B cell (primary cell): ENCODE measurements around the gene WRAP73. TPM values are rescaled to one million over a fixed set of nuclear protein-coding genes. Genes with fewer than 3 reads are reported as not detected.

Experiments
- ATAC-seq: fragments of 200-7000 bp; cut with Tn5 transposase; one replicate; pipeline ENCODE4 v1.10.0; 2021; ENCODE audit warnings: low read depth, mild to moderate bottlenecking, moderate number of reproducible peaks, moderate library complexity
- CTCF ChIA-PET: fragments of 350-600 bp; sonication (Branson Sonifier 250); formaldehyde crosslinking; loops from one replicate; lab custom pipeline; 2021; ENCODE audit warnings: antibody characterized with exemption, inconsistent platforms; lab: Charles Lee
- POLR2A ChIA-PET: fragments of 350-600 bp; sonication (Branson Sonifier 250); formaldehyde crosslinking; loops from one replicate; lab custom pipeline; 2021; ENCODE audit warnings: antibody characterized with exemption; lab: Charles Lee
- DNase-seq: peaks from one replicate; pipeline ENCODE4 v3.0.0; 2013
- H2AFZ ChIP-seq: 2 replicates; pipeline ENCODE4 v1.6.1; 2012; ENCODE audit warnings: mild to moderate bottlenecking, low read depth, low read length; ENCODE audit not compliant: insufficient read depth, poor library complexity, severe bottlenecking
- H3K27ac ChIP-seq, 2 donors: 1 replicate in 1 of 2; 2 replicates in 1 of 2; pipeline ENCODE4 v1.5.1; 2012 to 2013; ENCODE audit warnings: low read length in 2 of 2, mild to moderate bottlenecking in 2 of 2, moderate library complexity in 1 of 2
- H3K27me3 ChIP-seq, 4 experiments: fragments of 200-600 bp in 1 of 4; sonication (generic) in 1 of 4; replicated peaks in 1 of 4; 1 replicate in 2 of 4; 2 replicates in 2 of 4; pipeline versions ENCODE4 v1.6.1 to v1.7.0; 2013 to 2016; ENCODE audit warnings: low read length in 3 of 4, mild to moderate bottlenecking in 2 of 4, mixed read lengths in 1 of 4, moderate library complexity in 1 of 4; ENCODE audit not compliant: insufficient read depth in 4 of 4, control insufficient read depth in 3 of 4; ENCODE audit errors: control extremely low read depth in 1 of 4
- H3K36me3 ChIP-seq, 2 experiments: replicated peaks in 1 of 2; 1 replicate in 1 of 2; 2 replicates in 1 of 2; pipeline versions ENCODE4 v1.6.1 to v1.7.1; 2013; ENCODE audit warnings: low read length in 1 of 2; ENCODE audit not compliant: insufficient read depth in 2 of 2, control insufficient read depth in 1 of 2; ENCODE audit errors: control extremely low read depth in 1 of 2, extremely low read depth in 1 of 2
- H3K4me1 ChIP-seq, 2 donors: fragments of 200-600 bp in 1 of 2; sonication (generic) in 1 of 2; 1 replicate in 1 of 2; 2 replicates in 1 of 2; pipeline versions ENCODE4 v1.5.1 to v1.6.1; 2013 to 2017; ENCODE audit warnings: low read length in 2 of 2; ENCODE audit not compliant: control insufficient read depth in 2 of 2, insufficient read depth in 2 of 2
- H3K4me2 ChIP-seq: replicated peaks from 2 replicates; pipeline ENCODE3; 2012; ENCODE audit warnings: mild to moderate bottlenecking, low read depth, low read length; ENCODE audit not compliant: poor library complexity, severe bottlenecking
- H3K4me3 ChIP-seq, 5 experiments: fragments of 200-600 bp in 1 of 5; sonication (generic) in 1 of 5; 1 replicate in 3 of 5; 2 replicates in 2 of 5; pipeline versions ENCODE4 v1.5.1 to v1.7.0; 2011 to 2016; ENCODE audit warnings: low read length in 4 of 5, mild to moderate bottlenecking in 4 of 5, low read depth in 2 of 5, control low read depth in 1 of 5, moderate library complexity in 1 of 5; ENCODE audit not compliant: insufficient read depth in 1 of 5; ENCODE audit errors: control extremely low read depth in 1 of 5, extremely low read depth in 1 of 5
- H3K79me2 ChIP-seq: fragments of 200-600 bp; sonication (generic); one replicate; pipeline ENCODE4 v1.6.0; 2016; ENCODE audit warnings: low read length; ENCODE audit not compliant: control insufficient read depth, insufficient read depth
- H3K9ac ChIP-seq: fragments of 200-600 bp; sonication (generic); 2 replicates; pipeline ENCODE4 v1.6.1; 2017; ENCODE audit warnings: mild to moderate bottlenecking, low read length, moderate library complexity
- H3K9me3 ChIP-seq, 3 donors: one replicate each; pipeline versions ENCODE4 v1.6.1 to v1.7.1; 2013; ENCODE audit warnings: low read length in 2 of 3; ENCODE audit not compliant: control insufficient read depth in 2 of 3, insufficient read depth in 1 of 3; ENCODE audit errors: control extremely low read depth in 1 of 3
- H4K20me1 ChIP-seq: 2 replicates; pipeline ENCODE4 v1.6.0; 2012; ENCODE audit warnings: mild to moderate bottlenecking, low read length; ENCODE audit not compliant: insufficient read depth, control insufficient read depth, poor library complexity, severe bottlenecking
- H3K27ac Mint-ChIP-seq: one replicate; pipeline ENCODE4 v1.8.0; 2021; ENCODE audit warnings: mixed read lengths
- H3K27me3 Mint-ChIP-seq: one replicate; pipeline ENCODE4 v1.8.0; 2021; ENCODE audit warnings: mixed read lengths
- H3K4me1 Mint-ChIP-seq: one replicate; pipeline ENCODE4 v1.8.0; 2021; ENCODE audit warnings: mixed read lengths
- H3K4me3 Mint-ChIP-seq: one replicate; pipeline ENCODE4 v1.8.0; 2021; ENCODE audit warnings: mixed read lengths
- H3K9me3 Mint-ChIP-seq: one replicate; pipeline ENCODE4 v1.8.0; 2022; ENCODE audit warnings: mixed read lengths; ENCODE audit not compliant: insufficient read depth
- CTCF ChIP-seq: fragments of 200-600 bp; IDR thresholded peaks from one replicate; pipeline ENCODE4 v1.8.0; 2022; ENCODE audit warnings: antibody characterized with exemption, mild to moderate bottlenecking
- EZH2 ChIP-seq: IDR thresholded peaks from 2 replicates; pipeline ENCODE4 v1.6.1; 2012; ENCODE audit warnings: borderline replicate concordance, low read depth, mild to moderate bottlenecking, moderate library complexity, low read length; ENCODE audit not compliant: insufficient read depth, poor library complexity, severe bottlenecking
- WGBS: methylation state at CpG from one replicate; pipeline ENCODE4 v1.1.5; 2013; ENCODE audit warnings: missing lambda C conversion rate; ENCODE audit not compliant: insufficient coverage; 5-methylcytosine and 5-hydroxymethylcytosine counted together
- intact Hi-C: fragments of 100-400 bp; cut with micrococcal nuclease; formaldehyde crosslinking; loops from one replicate; pipeline ENCODE4 v1.10.0; 2022
- polyA plus RNA-seq: library from polyadenylated mRNA; depleted of rRNA; stranded (reverse); fragments of >200 nt; gene quantifications from 2 replicates; pipeline ENCODE4 v1.2.3, GENCODE V29; 2012
- total RNA-seq, 2 donors: library from RNA; stranded (reverse); fragments of 120-200 nt in 1 of 2; gene quantifications; 1 replicate in 1 of 2; 2 replicates in 1 of 2; pipeline versions ENCODE4 v1.2.3 to v1.2.4, GENCODE V29; 2013 to 2022

Gene WRAP73
- total and polyA plus RNA-seq, 2 donors (not counting 1 experiment from before 2014, with no cell fraction given): 37.1 to 68.5 TPM

- WGBS: 33% methylated on average over 19 of the region's 21 CpGs
These were observed 28.6 kb upstream of the WRAP73 start for GRCh38 chr1:3678361-3679097.

More at GRCh38 chr1:3678361-3679097, 28.6 kb upstream of the WRAP73 start:
- Histone ChIP-seq H3K27ac (peak overlapping the region in 1 of 2 donors; percentile 32), H3K27me3 (peaks cover 0 to 3% (median 0%) of the 10 kb centered on the region in 4 experiments), H3K9ac (peak overlapping the region; percentile 22), H2AFZ (peak overlapping the region; percentile 17), H3K4me1 (peaks cover 42 to 70% of the 10 kb centered on the region in 2 donors), H3K4me2 (peak overlapping the region; percentile 78), H3K79me2 (no peaks in the 10 kb centered on the region), H3K4me3 (peak overlapping the region in 3 of 5 experiments; percentile 17 to 43 (median 22)), H3K9me3 (peaks cover 0 to 8% (median 0%) of the 10 kb centered on the region in 3 donors), H4K20me1 (no peaks in the 10 kb centered on the region), H3K36me3 (no peaks in the 10 kb centered on the region)
- peak overlapping the region; percentile 85 for H3K27ac Mint-ChIP-seq
- H3K4me1 Mint-ChIP-seq: peaks cover 63% of the 10 kb centered on the region
- ATAC-seq (no peak), DNase-seq (peak; percentile 45)
- POLR2A ChIA-PET: interaction anchor here (1.4 kb wide), 1 partner anchor 25 kb away, joined by 3 read pairs; no protein-coding TSS in a partner anchor
- CTCF ChIA-PET: interaction anchor here (0.9 to 2.1 kb wide), 3 partner anchors 11 to 29 kb away, joined by 3 to 20 read pairs (median 3); partner anchors contain the start of gene WRAP73
- no peaks in the 10 kb centered on the region for H3K9me3 Mint-ChIP-seq
- TF ChIP-seq EZH2 (no peak), CTCF (no peak)
- H3K27me3 Mint-ChIP-seq: peaks cover 5% of the 10 kb centered on the region
- H3K4me3 Mint-ChIP-seq: peak overlapping the region; percentile 79
- intact Hi-C loops: no loop called here
